Endothelial cell of umbilical vein (primary cell): ENCODE results near the gene COA4. TPM values are rescaled to one million over a fixed set of nuclear protein-coding genes. Genes with fewer than 3 reads are reported as not detected.

Experiments used
- BruUV-seq: library from RNA; stranded (reverse); fragments of 400-500 nt; replicated peaks from 2 replicates; lab custom pipeline; 2021; lab: Mats Ljungman, UMichigan
- CTCF ChIA-PET: fragments of 300-600, 350-600 bp; sonication (Branson Sonifier 250); formaldehyde crosslinking; loops from one replicate; lab custom pipeline; 2021; ENCODE audit warnings: antibody characterized with exemption, inconsistent platforms; lab: Charles Lee
- POLR2A ChIA-PET: fragments of 300-600, 350-600 bp; sonication (Branson Sonifier 250); formaldehyde crosslinking; loops from one replicate; lab custom pipeline; 2021; ENCODE audit warnings: antibody characterized with exemption, inconsistent platforms; lab: Charles Lee
- DNase-seq: peaks from one replicate; pipeline ENCODE4 v3.0.0-alpha.2; 2011; ENCODE audit warnings: low read depth, low spot score
- FAIRE-seq: peaks from 2 replicates; lab custom pipeline; 2011; peaks lifted over from hg19 to GRCh38; lab: Jason Lieb, UNC
- H2AFZ ChIP-seq: 2 replicates; pipeline ENCODE4 v1.6.0; 2012; ENCODE audit warnings: low read depth, low read length, control low read depth, inconsistent platforms
- H3K27ac ChIP-seq: 2 replicates; pipeline ENCODE4 v1.5.1; 2011; ENCODE audit warnings: low read depth, mild to moderate bottlenecking, control low read depth, low read length, moderate library complexity; ENCODE audit not compliant: insufficient read depth
- H3K27me3 ChIP-seq, 2 experiments: 2 replicates each; pipeline versions ENCODE4 v1.6.0 to v1.6.1; 2011; ENCODE audit warnings: low read length in 2 of 2, mixed read lengths in 1 of 2; ENCODE audit not compliant: control insufficient read depth in 2 of 2, insufficient read depth in 2 of 2
- H3K36me3 ChIP-seq, 2 experiments: 2 replicates in 1 of 2; 3 replicates in 1 of 2; pipeline ENCODE4 v1.5.1; 2011; ENCODE audit warnings: low read length in 2 of 2, mild to moderate bottlenecking in 1 of 2, moderate library complexity in 1 of 2; ENCODE audit not compliant: control insufficient read depth in 2 of 2, insufficient read depth in 2 of 2; ENCODE audit errors: extremely low read depth in 1 of 2
- H3K4me1 ChIP-seq: 3 replicates; pipeline ENCODE4 v1.5.1; 2011; ENCODE audit warnings: mild to moderate bottlenecking, low read length; ENCODE audit not compliant: control insufficient read depth, insufficient read depth; ENCODE audit errors: extremely low read depth
- H3K4me2 ChIP-seq: 2 replicates; pipeline ENCODE4 v1.6.1; 2011; ENCODE audit warnings: low read length, control low read depth, mixed read lengths; ENCODE audit not compliant: insufficient read depth
- H3K4me3 ChIP-seq, 3 experiments: fragments of 200-600 bp in 1 of 3; sonication (generic), shearing (Covaris generic) in 1 of 3; replicated peaks in 1 of 3; 2 replicates each; pipeline ENCODE4 v1.5.1; 2011 to 2016; ENCODE audit warnings: control low read depth in 3 of 3, low read length in 3 of 3, mild to moderate bottlenecking in 2 of 3, inconsistent platforms in 1 of 3, low read depth in 1 of 3, moderate library complexity in 1 of 3; ENCODE audit not compliant: insufficient read depth in 1 of 3
- H3K79me2 ChIP-seq: 2 replicates; pipeline ENCODE4 v1.6.0; 2012; ENCODE audit warnings: low read length, inconsistent platforms; ENCODE audit not compliant: control insufficient read depth, insufficient read depth
- H3K9ac ChIP-seq: replicated peaks from 2 replicates; pipeline ENCODE3; 2011; ENCODE audit warnings: low read length, control low read depth; ENCODE audit not compliant: insufficient read depth; ENCODE audit errors: extremely low read depth
- H3K9me1 ChIP-seq: replicated peaks from 3 replicates; pipeline ENCODE4 v1.6.0; 2011; ENCODE audit warnings: mild to moderate bottlenecking, low read length; ENCODE audit not compliant: control insufficient read depth, insufficient read depth; ENCODE audit errors: extremely low read depth
- H3K9me3 ChIP-seq: replicated peaks from 2 replicates; pipeline ENCODE4 v1.5.1; 2012; ENCODE audit warnings: low read length, inconsistent platforms; ENCODE audit not compliant: control insufficient read depth, insufficient read depth
- H4K20me1 ChIP-seq: replicated peaks from 2 replicates; pipeline ENCODE3; 2011; ENCODE audit warnings: mild to moderate bottlenecking, low read length; ENCODE audit not compliant: control insufficient read depth, insufficient read depth; ENCODE audit errors: extremely low read depth
- FOS ChIP-seq: IDR thresholded peaks from 2 replicates; pipeline ENCODE4 v1.6.1; 2011; ENCODE audit warnings: mild to moderate bottlenecking, low read length, moderate library complexity, borderline replicate concordance; ENCODE audit not compliant: insufficient read depth
- GATA2 ChIP-seq: IDR thresholded peaks from 2 replicates; pipeline ENCODE4 v1.7.0; 2011; ENCODE audit warnings: low read depth, mild to moderate bottlenecking, moderate library complexity, mixed read lengths, low read length; ENCODE audit not compliant: insufficient read length, insufficient read depth
- JUN ChIP-seq: IDR thresholded peaks from 2 replicates; pipeline ENCODE4 v1.6.1; 2011; ENCODE audit warnings: borderline replicate concordance, low read depth; ENCODE audit not compliant: insufficient read length, insufficient read depth
- MAX ChIP-seq: IDR thresholded peaks from 2 replicates; pipeline ENCODE4 v1.6.1; 2011; ENCODE audit not compliant: insufficient read depth, insufficient read length
- POLR2A ChIP-seq: IDR thresholded peaks from 2 replicates; pipeline ENCODE4 v1.6.1; 2012; ENCODE audit warnings: low read depth, mild to moderate bottlenecking, control low read depth, low read length
- POLR2AphosphoS5 ChIP-seq: IDR thresholded peaks from 2 replicates; pipeline ENCODE4 v1.6.1; 2012; ENCODE audit warnings: low read depth, mild to moderate bottlenecking, control low read depth, low read length, moderate library complexity; ENCODE audit not compliant: insufficient read depth
- dilution Hi-C: fragments of 300-500 bp; cut with MboI; formaldehyde crosslinking; loops from one replicate; pipeline ENCODE4 v1.15.0; 2019; ENCODE audit warnings: low sequenced_read_pairs; ENCODE audit not compliant: extremely low pct_ligation_motif_present
- intact Hi-C: fragments of 100-400 bp; cut with micrococcal nuclease; formaldehyde crosslinking; loops from one replicate; pipeline ENCODE4 v1.10.0; 2022
- polyA plus RNA-seq, 4 experiments: library from polyadenylated mRNA; depleted of rRNA in 3 of 4; stranded (reverse) in 3 of 4; unstranded in 1 of 4; fragments of >200 nt; gene quantifications; 2 replicates each; pipeline versions ENCODE4 v1.2.1 to v1.2.3, GENCODE V29; 2011 to 2012; ENCODE audit warnings: missing spikeins in 1 of 4
- total RNA-seq: library from RNA; stranded (reverse); gene quantifications from 2 replicates; pipeline ENCODE4 v1.2.3, GENCODE V29; 2021
- TF ChIP-seq, protein P1 (sequence below), 2 donors: IDR thresholded peaks; 1 replicate in 1 of 2; 2 replicates in 1 of 2; pipeline ENCODE4 v1.5.1; 2011; ENCODE audit warnings: low read length in 2 of 2, mild to moderate bottlenecking in 2 of 2, moderate library complexity in 2 of 2, control low read depth in 1 of 2, inconsistent platforms in 1 of 2, low read depth in 1 of 2; ENCODE audit not compliant: insufficient read depth in 1 of 2; ENCODE audit errors: extremely low read depth in 1 of 2

Gene COA4
- total and polyA plus RNA-seq, 2 donors (not counting 3 experiments of a cell fraction or from before 2014, with no cell fraction given): 58.1 to 120 TPM

DNA sequence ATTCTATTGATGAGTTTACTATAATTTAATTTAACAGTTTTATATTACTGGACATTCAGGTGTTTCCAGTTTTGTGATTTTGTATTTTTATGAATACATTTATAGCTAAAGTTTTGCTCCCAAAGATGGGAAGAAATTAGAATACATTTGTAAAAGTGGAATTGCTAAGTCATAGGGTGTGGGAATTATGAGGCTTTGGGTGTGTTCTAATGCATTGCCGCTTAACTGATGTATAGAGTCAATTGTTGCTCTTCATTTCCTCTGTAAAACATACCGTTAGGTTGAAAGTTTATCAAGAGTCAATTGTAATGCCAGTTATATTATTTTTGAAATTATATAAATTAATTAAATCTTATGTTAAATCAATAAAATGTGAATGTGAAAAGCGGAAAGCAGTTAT, 16.4 kb upstream of the COA4 start:
- Histone ChIP-seq H3K27ac (no peak overlapping the region), H3K79me2 (no peaks in the 10 kb centered on the region), H4K20me1 (no peaks in the 10 kb centered on the region), H3K4me2 (no peak overlapping the region), H3K9me1 (no peaks in the 10 kb centered on the region), H3K27me3 (no peaks in the 10 kb centered on the region), H3K9ac (no peak overlapping the region), H3K4me1 (no peaks in the 10 kb centered on the region), H2AFZ (no peak overlapping the region), H3K9me3 (no peaks in the 10 kb centered on the region), H3K36me3 (no peaks in the 10 kb centered on the region), H3K4me3 (no peak overlapping the region)
- CTCF ChIA-PET: no interaction called here
- dilution Hi-C loops: no loop called here
- no TSS peak for BruUV-seq
- intact Hi-C loops: no loop called here
- TF ChIP-seq POLR2A: no peak
- TF ChIP-seq GATA2: no peak
- no peak for TF ChIP-seq POLR2AphosphoS5
- TF ChIP-seq, protein P1, sequence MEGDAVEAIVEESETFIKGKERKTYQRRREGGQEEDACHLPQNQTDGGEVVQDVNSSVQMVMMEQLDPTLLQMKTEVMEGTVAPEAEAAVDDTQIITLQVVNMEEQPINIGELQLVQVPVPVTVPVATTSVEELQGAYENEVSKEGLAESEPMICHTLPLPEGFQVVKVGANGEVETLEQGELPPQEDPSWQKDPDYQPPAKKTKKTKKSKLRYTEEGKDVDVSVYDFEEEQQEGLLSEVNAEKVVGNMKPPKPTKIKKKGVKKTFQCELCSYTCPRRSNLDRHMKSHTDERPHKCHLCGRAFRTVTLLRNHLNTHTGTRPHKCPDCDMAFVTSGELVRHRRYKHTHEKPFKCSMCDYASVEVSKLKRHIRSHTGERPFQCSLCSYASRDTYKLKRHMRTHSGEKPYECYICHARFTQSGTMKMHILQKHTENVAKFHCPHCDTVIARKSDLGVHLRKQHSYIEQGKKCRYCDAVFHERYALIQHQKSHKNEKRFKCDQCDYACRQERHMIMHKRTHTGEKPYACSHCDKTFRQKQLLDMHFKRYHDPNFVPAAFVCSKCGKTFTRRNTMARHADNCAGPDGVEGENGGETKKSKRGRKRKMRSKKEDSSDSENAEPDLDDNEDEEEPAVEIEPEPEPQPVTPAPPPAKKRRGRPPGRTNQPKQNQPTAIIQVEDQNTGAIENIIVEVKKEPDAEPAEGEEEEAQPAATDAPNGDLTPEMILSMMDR (IDR thresholded peaks at IDR 0.05; ENCODE audit: extremely low read depth in 1 of 2, insufficient read depth in 1 of 2, low read depth in 1 of 2, low read length in 2 of 2): no peak
- TF ChIP-seq JUN: no peak
- TF ChIP-seq MAX: no peak
- no peak for TF ChIP-seq FOS
- DNase-seq (no peak), FAIRE-seq (no peak)
- POLR2A ChIA-PET: no interaction called here
